Stimulated activated CD8-positive, alpha-beta memory T cell treated with anti-CD3 and anti-CD28 coated beads, Interleukin-2, amount 100 ng/mL, for 1 hour (primary cell): ENCODE measurements around the gene ALDOC.

ENCODE experiments used
- DNase-seq, 2 donors: peaks; one replicate each; pipeline ENCODE4 v3.0.0-alpha.2; 2020; ENCODE audit warnings: low read depth in 2 of 2

ALDOC gene

DNA sequence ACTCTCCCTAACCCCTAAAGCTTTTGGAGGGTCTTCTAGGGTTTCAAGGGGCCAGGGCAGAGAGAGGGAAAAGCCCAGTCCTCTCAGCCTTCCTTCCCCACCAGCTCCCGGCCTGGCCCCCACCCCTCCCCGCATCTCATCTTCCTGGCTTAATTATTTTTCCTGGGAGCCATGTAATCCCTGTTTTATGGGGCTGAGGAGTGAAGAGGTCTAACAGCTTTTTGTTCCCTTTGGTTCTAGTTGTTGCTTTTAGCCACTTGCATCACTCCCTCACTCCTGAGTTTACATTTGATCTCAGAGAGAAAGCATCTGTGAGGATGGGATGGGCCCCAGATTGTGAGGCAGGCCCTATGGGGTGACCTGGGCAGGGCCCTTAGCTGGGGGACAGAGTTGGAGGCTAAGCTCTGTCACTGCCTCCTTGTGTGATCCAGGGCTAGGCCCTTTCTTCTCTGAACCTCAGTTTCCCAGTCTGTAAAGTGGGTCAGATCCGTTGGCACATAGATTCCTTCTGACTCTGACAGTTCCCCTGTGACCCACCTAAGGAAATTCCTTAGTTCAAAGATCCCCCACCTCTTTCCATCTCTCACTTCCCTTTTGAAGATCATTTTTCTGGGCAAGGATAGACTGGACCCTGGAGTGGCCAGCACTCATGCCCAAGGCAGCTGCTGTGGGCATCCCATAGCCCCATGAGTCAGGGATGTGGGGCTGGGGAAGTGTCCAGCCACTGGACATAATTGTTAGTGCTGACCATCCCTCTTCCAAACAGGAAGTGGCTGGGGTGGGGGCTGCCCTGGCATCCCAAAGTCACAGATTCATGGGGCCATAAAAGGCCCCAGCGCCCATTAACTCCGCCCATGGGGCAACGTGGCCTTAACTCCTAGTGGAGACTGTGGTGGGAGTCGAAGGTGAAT lies 44.4 kb downstream of the ALDOC start:
- no peak for DNase-seq

DNA sequence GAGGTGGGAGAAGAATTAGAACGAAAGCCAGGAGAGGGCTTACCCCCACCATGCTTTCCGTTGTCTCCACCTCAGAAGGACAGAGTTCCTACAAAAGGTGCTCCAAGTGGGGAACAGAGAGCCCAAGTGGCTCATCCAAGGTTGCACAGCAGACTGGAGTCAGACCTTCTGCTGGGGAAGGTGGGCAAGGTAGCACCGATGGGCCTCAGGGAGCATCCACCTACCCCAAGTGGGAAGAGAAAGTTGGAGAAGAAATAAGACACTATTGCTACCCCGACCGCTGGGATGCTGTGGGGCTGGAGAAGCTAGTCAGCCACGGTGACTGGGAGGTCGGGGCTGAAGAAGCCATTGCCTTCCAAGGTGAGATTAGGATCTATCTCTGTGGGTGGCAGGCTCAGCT lies 45.8 kb downstream of the ALDOC start:
- no peak for DNase-seq

DNA sequence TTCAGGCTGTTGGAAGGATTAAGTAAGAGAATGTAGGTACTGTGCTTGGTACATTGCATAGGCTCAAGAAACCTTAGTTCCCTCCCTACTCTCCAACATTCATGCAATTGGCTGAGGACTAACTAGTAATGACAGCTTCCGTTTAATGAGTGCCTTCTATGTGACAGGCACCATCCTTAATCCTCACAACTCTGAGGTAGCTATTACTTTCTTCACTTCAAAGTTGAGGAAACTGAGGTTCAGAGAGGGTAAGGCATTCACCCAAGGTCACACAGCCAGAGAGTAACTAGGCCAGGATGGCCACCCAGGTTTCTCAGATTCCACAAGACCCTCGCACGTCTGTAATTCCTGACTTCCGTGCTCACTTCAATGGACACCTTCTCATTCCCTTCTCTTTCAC lies 46.4 kb downstream of the ALDOC start:
- no peak for DNase-seq

DNA sequence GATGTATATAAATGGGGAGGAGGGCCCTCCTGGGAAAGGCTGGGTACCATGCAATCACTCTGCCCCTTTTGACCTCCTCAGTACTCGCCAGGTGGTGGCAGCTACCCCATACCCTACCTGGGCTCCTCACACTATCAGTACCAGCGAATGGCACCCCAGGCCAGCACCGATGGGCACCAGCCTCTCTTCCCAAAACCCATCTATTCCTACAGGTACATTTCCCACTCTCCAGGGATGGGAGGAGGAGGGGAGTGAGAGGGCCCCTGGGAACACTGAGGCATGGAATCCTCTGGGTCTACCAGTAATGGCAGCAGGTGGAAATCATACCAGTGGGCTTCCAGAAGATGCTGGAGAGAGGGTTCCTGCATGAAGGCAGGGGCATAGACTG lies 47.7 kb downstream of the ALDOC start:
- DNase-seq = no peak

DNA sequence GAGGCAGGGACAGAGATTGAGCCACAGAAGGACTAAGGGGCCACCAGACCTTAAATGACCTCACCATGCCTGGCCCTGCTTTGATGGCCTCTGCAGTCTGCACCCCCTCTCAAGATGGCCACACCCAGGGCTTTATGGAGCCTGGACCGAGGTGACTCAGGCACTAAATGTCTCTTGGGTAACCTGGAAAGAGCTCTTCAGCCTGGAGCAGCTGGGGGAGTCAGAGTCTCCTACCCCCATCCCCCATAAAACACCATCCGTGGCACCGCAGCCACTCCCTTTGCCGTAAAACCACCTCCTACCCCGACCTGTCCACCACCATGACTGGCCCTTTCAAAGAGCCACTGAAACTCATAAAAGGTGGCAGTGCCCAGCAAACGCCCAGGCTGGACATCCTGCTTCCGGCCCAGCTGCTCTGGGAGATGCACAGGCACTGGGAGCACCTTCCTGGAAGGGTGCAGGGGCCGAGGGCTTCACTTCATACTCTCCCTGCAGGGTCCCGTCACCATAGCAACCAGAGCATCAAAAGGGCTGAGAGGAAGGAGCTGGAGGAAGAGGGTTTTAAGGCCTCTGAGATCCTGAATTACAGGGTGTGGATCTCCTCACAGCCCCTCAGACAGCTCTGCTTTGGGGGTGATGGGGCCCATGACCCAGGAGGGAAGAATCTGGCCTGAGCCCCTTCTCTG lies 48.2 kb downstream of the ALDOC start:
- DNase-seq = no peak

DNA sequence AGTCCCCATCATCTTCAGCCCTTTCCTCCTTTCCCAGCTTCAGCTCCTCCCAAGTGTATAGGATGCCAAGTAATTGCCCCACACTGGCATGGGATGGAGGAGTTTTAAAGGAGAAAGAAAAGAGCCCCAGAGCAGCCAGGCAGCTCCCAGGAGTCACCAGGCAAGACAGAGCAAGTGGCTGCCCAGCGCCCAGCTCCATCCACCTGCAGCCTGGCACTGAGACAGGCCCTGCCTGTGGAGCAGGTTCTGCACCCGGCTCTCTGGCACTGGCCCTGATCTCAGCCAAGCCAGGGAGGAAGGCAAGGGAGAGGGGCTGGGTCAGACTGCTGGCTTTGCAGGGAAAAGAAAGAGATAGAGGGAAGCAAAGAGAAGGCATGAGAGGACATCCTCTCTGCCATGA lies 48.8 kb downstream of the ALDOC start:
- no peak for DNase-seq

DNA sequence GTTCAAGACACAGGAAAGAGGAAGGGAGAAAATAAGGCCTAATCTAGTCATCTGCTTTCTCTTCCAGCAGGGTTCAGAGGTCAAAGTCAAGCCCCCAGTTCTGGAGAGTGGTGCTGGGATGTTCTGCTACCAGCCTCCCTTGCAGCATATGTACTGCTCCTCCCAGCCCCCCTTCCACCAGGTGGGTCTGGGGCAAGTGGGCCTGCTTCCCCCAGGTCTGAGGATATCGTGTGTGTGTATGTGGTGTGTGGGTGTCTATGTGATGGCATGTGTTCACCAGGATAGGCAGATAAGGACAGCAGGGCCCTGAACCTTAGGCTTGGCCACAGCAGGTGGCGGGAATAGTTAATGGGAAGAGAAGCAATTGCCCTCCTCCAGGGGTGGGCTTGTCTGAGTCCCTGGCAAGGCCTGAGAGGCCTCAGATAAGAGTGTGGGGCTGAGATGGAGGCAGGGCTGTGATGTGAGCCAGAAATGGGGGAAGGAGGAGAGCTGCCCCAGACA lies 49.5 kb downstream of the ALDOC start:
- DNase-seq = no peak

DNA sequence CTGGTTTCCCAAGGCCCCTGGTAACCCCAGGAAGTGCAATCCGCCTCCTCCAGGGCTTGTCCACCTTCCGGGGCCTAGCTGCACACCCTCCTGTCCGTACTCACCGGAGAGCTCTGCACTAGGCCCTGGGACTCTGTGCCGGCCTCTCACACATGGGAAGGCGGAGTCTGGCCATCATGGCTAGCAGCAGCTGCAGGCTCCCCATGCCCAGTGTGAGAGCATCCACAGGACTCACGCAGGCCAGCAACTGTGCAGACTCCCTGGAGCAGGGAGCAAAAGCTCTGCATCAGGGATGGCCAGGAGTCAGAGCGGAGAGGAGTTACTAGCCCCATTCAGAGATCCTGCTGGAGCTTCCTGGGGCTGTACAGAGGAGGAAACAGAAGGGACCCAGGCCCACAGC lies 50.3 kb downstream of the ALDOC start:
- DNase-seq = no peak

DNA sequence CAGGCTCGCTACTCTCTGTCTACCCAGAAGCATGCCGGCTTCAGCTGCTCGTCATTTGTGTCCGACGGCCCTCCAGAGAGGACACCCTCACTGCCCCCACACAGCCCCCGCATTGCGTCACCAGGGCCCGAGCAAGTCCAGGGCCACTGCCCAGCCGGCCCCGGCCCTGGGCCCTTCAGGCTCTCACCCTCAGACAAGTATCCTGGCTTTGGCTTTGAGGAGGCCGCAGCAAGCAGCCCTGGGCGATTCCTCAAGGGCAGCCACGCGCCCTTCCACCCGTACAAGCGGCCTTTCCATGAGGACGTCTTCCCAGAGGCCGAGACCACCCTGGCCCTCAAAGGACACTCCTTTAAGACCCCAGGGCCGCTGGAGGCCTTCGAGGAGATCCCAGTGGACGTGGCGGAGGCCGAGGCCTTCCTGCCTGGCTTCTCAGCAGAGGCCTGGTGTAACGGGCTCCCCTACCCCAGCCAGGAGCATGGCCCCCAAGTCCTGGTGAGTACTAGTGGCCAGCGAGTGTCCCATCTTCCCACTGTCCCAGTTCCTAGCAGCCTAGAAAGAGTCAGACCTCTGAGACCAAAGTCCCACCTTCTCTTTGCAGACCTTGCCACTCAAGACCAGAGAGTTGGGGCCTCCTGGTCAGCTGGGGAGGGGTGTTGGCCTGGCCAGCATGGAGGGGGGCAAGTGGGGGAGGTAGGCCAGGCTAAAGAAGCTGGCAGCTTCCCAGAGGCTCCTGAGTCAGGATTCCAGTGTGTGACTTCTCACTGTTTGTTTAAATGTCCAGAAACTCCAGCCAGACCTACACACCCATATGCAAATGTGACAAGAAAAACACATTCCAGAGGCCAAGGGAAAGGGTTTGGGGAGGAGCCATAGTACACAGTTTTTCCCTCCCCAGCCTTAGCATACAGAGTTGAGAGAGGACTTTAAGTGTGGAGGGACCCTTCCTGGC lies 51.9 kb downstream of the ALDOC start:
- no peak for DNase-seq

DNA sequence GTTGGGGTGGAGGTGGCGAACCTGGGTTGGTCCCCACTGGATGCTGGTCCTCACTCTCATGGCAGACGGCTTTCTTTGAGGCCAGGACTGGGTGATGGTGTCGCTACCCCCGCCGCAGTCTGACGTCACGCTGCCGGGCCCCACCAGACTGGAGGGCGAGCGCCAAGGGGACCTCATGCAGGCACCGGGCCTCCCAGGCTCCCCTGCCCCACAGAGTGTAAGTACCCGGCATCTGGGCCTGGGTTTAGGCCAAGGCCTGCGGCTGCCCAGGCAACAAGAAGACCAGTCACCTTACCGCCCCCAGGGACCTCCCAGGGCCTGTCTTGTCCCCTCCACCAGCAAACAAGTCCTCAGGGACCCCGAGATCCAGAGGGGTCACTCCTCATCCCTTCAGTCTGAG lies 52.8 kb downstream of the ALDOC start:
- DNase-seq = no peak

DNA sequence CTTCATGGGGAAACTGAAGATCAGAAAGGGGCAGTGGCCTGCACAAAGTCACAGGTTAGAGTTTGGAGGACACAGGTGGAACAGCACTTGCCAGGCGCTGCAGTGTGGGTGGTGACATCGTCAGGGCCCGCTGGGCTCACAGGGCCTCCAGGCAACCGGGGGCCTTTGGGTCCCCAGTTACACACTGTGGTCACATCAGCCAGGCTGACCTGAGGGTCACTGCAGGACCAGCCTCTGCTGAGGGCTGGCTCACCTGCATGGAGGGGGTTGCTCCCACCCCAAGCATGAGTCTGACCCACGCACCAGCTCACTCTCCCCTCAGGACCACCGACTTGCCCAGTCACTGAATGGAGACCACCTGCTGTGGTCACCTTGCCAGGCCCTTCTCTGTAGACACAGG lies 53.5 kb downstream of the ALDOC start:
- no peak for DNase-seq
